ENCODE data around the gene PRSS23.
A peak's percentile ranks its signal among the peaks of the same experiment; 100 is the strongest.
"Not testable (repeated sequence)": the region's sequence is repeated elsewhere in the genome, so short reads cannot be mapped to it uniquely, and the experiment has no call there.

Gene PRSS23

DNA sequence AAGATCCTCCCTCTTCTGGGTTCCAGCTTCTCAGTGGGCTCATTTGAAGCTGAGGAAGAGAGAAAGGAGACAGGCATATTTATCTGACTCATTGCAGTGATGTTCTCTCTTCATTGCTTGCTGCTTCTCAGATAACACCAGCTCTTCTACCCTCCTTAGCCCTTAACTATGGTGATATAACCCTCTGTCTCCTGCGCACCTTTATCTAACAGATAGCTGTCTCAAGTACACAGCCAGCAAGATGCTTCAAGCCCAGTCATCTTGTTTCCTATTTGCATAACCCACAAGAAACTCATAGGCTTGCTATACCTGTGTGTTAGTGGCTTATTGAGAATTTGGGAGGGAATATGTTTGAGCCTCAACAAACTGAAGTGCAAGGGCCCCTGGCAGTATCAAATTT lies 12.6 kb downstream of the PRSS23 start:
- H3K27ac ChIP-seq, result no peak overlapping the region
- POLR2A ChIA-PET (ENCODE audit: low non-redundant PET), result no interaction called here
- CTCF ChIA-PET, result interaction anchor here (0.7 kb wide), 1 partner anchor 205 kb away, joined by 4 read pairs; no protein-coding TSS in a partner anchor
- TF ChIP-seq, protein P1, sequence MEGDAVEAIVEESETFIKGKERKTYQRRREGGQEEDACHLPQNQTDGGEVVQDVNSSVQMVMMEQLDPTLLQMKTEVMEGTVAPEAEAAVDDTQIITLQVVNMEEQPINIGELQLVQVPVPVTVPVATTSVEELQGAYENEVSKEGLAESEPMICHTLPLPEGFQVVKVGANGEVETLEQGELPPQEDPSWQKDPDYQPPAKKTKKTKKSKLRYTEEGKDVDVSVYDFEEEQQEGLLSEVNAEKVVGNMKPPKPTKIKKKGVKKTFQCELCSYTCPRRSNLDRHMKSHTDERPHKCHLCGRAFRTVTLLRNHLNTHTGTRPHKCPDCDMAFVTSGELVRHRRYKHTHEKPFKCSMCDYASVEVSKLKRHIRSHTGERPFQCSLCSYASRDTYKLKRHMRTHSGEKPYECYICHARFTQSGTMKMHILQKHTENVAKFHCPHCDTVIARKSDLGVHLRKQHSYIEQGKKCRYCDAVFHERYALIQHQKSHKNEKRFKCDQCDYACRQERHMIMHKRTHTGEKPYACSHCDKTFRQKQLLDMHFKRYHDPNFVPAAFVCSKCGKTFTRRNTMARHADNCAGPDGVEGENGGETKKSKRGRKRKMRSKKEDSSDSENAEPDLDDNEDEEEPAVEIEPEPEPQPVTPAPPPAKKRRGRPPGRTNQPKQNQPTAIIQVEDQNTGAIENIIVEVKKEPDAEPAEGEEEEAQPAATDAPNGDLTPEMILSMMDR (conservative IDR thresholded peaks at IDR 0.05; ENCODE audit: low read depth), result no peak
- no peak for DNase-seq (ENCODE audit: low spot score)

DNA sequence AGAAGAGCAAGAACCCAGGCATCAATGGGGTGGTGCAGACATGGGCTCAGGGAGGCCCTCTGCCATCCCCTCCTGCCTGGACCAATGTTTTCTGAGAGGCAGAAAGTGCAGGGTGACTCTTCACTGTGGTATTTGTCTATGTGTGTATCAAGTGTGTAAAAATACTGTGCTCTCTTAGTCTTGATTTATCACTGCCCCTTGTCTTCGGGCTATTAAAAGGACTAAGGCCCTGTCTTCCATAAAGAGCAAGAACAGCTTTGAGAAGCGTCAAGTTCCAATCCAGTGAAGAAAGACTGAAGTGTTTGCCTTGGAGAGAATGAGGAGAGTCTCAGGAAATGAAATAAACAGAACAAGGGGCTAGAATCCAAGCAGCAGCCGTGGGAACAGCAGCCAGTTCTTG lies 14.4 kb downstream of the PRSS23 start:
- H3K27ac ChIP-seq, result no peak overlapping the region
- CTCF ChIA-PET, result no interaction called here
- TF ChIP-seq, protein P1 (conservative IDR thresholded peaks at IDR 0.05; ENCODE audit: low read depth), result no peak
- DNase-seq (ENCODE audit: low spot score), result no peak
- POLR2A ChIA-PET (ENCODE audit: low non-redundant PET), result no interaction called here

DNA sequence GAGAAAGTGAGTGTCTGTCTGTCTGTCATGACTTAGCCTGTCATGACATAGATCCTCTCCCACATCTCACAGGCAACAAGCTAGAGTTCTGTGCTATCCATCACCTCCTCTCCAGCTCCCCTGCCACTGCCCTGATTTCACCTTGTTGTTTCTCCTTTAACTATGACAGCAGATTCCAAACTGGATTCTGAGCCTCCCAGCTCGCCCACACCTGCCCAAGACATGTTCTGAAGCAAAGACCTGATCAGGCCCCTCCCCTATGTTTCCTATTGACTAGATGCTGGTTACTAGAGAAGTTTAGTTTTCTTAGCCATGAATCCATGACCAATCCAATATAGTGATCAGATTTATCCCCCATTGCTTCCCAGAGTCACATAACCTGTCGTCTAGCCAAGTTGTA lies 15.4 kb downstream of the PRSS23 start:
- TF ChIP-seq, protein P1 (conservative IDR thresholded peaks at IDR 0.05; ENCODE audit: low read depth), result no peak
- DNase-seq (ENCODE audit: low spot score), result no peak
- H3K27ac ChIP-seq, result no peak overlapping the region
- CTCF ChIA-PET, result interaction anchor here (0.6 kb wide), 1 partner anchor 104 kb away, joined by 3 read pairs; no protein-coding TSS in a partner anchor
- POLR2A ChIA-PET (ENCODE audit: low non-redundant PET), result no interaction called here

DNA sequence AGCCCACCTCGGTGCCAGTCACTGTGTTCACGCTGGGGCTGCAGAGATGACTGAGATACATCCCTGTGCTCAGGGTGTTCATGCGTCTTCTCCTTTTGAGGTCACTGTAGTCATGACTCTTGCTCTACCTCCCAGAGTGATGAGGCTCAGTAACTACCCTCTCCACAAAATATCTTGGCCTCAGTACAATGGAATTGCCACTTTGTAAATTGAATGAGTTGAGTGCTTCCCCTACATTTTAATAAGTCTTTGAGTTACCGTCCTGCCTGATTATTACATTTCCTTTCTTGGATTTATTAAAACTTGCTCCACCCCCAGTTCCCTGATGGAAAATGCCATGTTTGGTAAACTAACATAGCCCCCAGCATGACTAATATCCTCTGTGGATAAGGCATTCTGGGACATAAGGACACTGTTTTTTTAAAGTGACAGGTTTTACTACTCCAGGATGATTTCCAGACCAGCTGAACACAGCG lies 15.9 kb downstream of the PRSS23 start:
- TF ChIP-seq, protein P1 (conservative IDR thresholded peaks at IDR 0.05; ENCODE audit: low read depth), result no peak
- POLR2A ChIA-PET (ENCODE audit: low non-redundant PET), result no interaction called here
- no peak overlapping the region for H3K27ac ChIP-seq
- no peak for DNase-seq (ENCODE audit: low spot score)
- CTCF ChIA-PET, result no interaction called here

DNA sequence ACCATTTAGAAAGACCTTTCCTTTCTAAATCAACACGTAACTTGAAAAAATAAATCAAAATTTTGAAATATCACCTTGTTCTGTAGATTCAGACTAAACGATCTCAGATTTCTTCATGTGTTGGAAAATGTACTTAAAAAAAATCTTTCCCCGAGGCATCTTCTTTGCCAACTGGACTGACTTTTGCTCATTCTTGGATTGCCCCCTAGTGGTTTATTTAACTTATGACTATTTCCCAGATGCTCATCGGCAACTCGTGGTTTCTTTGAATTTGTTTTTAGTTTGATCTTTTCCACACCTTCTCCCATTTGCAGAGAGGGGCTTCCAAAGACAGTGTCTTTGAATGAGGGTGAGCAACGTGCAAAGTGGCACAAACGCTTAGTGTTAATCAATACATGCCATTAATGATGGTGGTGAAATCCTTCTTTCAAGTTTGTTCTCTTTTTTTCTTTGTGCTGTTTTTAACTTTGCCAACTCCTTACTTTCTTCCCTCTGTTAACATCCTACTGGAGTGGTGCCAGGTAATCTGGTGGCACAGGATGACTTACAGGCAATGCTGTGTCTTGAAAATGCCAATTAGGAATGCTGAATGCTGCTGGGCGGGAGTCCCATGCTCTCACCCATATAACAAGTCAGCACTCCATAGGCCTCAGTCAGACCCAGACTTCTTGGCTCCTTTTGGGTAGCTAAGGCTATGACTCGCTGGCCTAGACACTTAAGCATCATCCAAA lies 18.3 kb downstream of the PRSS23 start:
- CTCF ChIA-PET, result interaction anchor here (0.9 kb wide), 1 partner anchor 179 kb away, joined by 3 read pairs; no protein-coding TSS in a partner anchor
- TF ChIP-seq, protein P1 (conservative IDR thresholded peaks at IDR 0.05; ENCODE audit: low read depth), result peak; percentile 75
- no peak overlapping the region for H3K27ac ChIP-seq
- peak; percentile 54 for DNase-seq (ENCODE audit: low spot score)
- POLR2A ChIA-PET (ENCODE audit: low non-redundant PET), result no interaction called here

DNA sequence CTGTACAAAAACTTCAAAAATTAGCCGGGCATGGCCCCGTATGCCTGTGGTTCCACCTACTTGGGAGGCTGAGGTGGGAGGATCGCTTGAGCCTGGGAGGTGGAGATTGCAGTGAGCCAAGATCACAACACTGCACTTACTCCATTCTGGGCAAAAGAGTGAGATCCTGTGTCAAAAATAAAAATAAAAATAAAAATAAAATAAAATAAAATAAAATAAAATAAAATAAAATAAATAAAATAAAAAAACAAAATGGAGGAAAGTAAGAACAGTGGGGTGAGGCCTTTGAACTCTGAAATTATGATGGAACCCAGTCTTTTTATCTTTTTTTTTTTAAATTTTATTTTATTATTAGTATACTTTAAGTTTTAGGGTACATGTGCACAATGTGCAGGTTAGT lies 23.8 kb downstream of the PRSS23 start:
- POLR2A ChIA-PET (ENCODE audit: low non-redundant PET); H3K27ac ChIP-seq; CTCF ChIA-PET; DNase-seq (ENCODE audit: low spot score): not testable (repeated sequence)

DNA sequence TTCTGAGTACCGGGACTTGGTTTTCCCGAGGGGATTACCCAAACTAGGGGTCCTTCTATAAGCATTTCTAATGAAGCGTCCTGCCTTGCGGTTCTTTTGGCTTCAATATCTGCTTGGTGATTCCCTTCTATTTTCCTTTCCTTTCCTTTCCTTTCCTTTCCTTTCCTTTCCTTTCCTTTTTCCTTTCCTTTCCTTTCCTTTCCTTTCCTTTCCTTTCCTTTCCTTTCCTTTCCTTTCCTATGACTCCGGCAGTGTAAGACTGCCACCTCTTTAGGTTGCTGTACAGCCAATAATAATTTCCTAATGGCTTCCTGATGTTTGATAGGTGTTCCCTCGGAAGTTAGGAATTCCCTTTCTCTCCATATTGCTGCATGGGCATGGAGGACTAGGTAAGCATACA lies 34.0 kb downstream of the PRSS23 start:
- DNase-seq (ENCODE audit: low spot score); H3K27ac ChIP-seq; CTCF ChIA-PET; POLR2A ChIA-PET (ENCODE audit: low non-redundant PET): not testable (repeated sequence)

DNA sequence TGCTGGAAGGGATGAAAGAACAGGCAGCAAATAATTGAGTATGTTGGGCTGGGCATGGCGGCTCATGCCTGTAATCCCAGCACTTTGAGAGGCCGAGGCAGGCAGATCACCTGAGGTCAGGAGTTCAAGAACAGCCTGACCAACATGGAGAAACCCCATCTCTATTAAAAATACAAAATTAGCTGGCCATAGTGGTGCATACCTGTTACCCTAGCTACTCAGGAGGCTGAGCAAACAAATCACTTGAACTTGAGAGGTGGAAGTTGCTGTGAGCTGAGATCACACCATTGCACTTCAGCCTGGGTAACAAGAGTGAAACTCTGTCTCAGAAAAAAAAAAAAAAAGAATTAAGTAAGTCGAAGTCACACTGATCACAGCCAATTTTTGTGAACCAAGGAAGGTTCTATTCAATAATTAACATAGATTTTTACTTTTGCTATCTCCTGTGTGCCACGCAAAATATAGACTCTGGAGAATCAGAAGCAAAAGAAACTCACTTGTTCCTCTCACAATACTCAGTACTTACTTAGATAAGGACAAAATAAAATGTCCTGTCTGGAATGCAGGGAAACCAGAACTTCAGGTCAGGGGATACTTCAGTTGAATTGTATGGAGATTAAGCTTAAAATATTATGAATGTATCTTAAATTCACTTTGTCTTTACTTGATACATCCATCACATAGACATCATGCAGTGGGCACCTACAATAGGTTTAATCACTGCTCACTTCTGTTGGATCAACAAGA lies 44.6 kb downstream of the PRSS23 start:
- ChIA-PET CTCF (interaction anchor here (0.6 to 0.7 kb wide), 2 partner anchors 421 to 739 kb away, joined by 4 read pairs; no protein-coding TSS in a partner anchor), POLR2A (ENCODE audit: low non-redundant PET) (interaction anchor here (0.6 kb wide), 1 partner anchor 83 kb away, joined by 4 read pairs; no protein-coding TSS in a partner anchor)
- not testable (repeated sequence) for H3K27ac ChIP-seq; DNase-seq (ENCODE audit: low spot score)
